Endometrial microvascular endothelial cells (primary cell): ENCODE measurements around the gene VWA1. TPM values are rescaled to one million over a fixed set of nuclear protein-coding genes. Genes with fewer than 3 reads are reported as not detected.

Experiments
- in situ Hi-C: cut with HindIII; loops from 2 replicates; pipeline ENCODE4 v1.10.0; 2017; ENCODE audit warnings: low sequenced_read_pairs, low pct_unique_long_range_greater_than_20kb; ENCODE audit errors: inconsistent ontology term
- total RNA-seq: library from RNA; depleted of rRNA; stranded (reverse); fragments of >200 nt; gene quantifications from one replicate; pipeline ENCODE4 v1.2.3, GENCODE V29; 2015; ENCODE audit errors: inconsistent ontology term

The VWA1 gene, protein sequence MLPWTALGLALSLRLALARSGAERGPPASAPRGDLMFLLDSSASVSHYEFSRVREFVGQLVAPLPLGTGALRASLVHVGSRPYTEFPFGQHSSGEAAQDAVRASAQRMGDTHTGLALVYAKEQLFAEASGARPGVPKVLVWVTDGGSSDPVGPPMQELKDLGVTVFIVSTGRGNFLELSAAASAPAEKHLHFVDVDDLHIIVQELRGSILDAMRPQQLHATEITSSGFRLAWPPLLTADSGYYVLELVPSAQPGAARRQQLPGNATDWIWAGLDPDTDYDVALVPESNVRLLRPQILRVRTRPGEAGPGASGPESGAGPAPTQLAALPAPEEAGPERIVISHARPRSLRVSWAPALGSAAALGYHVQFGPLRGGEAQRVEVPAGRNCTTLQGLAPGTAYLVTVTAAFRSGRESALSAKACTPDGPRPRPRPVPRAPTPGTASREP
- 27.5 TPM for total RNA-seq

- in situ Hi-C loops = no loop called here
Observed at GRCh38 chr1:1435106-1435903, at the start of gene VWA1. TSS of gene VWA1 (plus strand) at chr1:1435690. CDS start at chr1:1435749, 59 bp downstream.

- in situ Hi-C loops = no loop called here
Observed at GRCh38 chr1:1385931-1386330, 49.6 kb upstream of the VWA1 start.

DNA sequence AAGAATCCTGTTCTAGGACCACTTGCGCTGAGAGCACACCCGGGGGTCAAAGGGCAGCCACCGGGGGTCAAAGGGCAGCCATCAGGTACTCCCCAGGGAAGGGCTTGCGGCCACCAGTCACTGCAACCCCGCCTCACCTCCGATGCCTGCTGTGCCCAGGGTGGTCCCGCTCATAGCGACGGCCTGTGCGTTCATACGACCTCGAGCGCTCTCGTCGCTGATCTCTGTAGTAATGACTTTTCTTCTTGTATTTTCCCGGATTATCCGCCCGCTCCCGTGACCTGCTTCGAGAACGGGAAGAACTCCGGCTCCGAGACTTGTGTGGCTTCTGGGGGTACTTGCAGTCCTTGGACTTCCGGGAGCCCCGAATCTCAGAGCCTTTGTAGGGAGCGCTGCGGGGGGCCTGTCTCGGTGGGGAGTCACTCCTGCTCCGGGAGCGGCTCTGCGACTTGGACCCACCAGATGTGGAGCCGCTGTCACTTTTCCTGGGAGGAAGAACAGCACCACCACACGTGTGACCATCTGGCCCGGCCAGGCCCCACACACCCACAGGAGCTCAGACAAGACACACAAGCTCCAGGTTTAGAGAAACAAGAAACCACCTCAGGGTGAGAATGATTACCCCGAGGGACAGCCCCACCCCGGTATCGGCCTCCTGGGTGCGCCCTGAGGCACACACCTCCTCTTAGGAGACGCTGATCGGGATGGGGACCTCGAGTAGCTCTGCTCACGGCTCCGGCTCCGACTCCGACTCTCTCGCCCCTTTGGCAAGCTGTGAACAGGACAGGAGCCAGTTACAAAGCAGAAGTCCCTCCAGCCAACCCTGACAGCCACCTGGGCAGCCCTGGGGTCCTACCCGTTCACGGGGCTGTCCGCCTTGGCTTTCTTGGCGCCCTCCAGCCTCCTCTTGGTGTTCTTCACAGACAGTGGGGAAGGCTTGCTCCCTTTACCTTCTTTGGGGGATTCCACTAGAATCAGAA lies 48.1 kb upstream of the VWA1 start:
- in situ Hi-C loops = no loop called here

GRCh38 chr1:1388078-1388472 lies 47.4 kb upstream of the VWA1 start:
- in situ Hi-C loops = no loop called here

GRCh38 chr1:1390675-1391074 lies 44.8 kb upstream of the VWA1 start:
- in situ Hi-C loops = no loop called here

GRCh38 chr1:1391225-1391624 lies 44.3 kb upstream of the VWA1 start:
- in situ Hi-C loops = no loop called here

GRCh38 chr1:1393014-1393413 lies 42.5 kb upstream of the VWA1 start:
- in situ Hi-C loops = no loop called here

DNA sequence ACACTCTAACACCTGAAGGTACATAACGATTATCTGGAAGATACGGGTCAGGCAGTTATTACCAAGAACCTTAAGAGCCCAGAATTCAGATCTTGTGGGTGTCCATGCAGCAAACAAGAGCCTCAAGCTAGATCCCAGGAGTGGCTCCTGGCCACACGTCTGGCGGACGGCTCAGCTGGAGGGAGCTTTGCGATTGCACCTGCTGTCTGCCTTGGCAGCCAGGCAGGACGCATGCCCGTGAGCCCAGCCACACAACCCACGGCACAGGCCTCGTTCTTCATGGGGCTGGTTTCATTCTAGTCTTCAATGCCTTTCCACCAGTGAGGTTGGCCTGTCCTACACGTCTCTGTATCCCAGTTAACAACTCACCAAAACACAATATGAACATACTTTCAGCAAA lies 42.1 kb upstream of the VWA1 start:
- in situ Hi-C loops = no loop called here

- in situ Hi-C loops = no loop called here
Observed at GRCh38 chr1:1394116-1394515, 41.4 kb upstream of the VWA1 start.

GRCh38 chr1:1395166-1395565 lies 40.3 kb upstream of the VWA1 start:
- in situ Hi-C loops = no loop called here

DNA sequence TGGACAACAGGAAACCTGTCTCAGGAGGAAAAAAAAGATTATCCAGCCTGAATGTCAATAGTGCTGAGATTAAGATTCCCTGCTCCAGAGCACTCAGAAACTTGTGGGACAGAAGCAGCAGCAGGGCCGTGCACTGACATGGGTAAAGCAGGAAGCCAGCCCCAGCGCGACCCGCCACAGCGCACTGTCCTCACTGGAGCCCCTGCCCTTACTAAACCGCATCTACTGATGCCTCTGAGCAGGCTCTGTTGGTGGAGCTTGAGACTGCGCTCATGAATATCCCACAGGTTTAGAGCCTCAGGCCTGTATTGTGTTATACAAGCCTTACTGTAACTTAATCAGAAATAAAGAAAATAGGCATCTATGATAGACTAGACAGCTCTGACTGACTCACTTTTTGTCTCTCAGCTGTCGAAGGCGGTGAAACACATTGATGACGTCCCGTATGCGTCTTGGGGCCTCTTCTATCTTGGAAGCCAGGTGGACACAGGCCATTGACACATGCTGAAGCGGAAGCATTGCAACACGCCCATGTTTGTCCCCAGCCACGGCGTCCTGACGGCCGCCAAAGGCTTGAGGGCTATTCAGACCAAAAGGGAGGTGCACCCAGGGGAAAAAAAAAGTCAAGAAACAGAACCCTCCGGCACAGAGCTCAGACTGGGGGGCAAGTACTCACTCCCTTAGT lies 37.5 kb upstream of the VWA1 start:
- in situ Hi-C loops = no loop called here

DNA sequence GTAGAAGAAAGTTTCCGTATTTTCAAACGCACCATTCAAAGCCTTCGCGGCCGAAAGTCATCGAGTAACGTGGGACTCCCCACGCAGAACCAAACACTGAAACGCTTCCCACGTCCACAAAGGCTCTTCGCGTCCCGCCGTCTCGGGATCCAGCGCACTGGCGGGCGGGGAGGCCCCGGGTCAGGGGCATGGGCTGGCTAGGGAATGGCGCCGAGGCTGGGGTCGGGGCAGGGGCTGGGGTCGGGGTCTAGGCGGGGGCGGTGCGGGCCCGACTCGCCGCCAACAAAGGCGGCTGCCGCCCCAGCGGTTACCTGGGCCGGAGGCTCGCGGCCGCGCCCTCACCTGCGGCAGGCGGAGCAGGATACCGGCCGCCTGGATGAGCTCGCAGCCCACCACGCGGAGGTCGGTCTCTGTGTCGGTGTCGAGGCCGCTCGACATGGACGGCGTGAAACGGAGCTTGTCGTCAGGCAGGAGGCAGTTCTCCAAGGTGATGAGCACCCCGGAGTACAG lies 36.8 kb upstream of the VWA1 start:
- in situ Hi-C loops = no loop called here

DNA sequence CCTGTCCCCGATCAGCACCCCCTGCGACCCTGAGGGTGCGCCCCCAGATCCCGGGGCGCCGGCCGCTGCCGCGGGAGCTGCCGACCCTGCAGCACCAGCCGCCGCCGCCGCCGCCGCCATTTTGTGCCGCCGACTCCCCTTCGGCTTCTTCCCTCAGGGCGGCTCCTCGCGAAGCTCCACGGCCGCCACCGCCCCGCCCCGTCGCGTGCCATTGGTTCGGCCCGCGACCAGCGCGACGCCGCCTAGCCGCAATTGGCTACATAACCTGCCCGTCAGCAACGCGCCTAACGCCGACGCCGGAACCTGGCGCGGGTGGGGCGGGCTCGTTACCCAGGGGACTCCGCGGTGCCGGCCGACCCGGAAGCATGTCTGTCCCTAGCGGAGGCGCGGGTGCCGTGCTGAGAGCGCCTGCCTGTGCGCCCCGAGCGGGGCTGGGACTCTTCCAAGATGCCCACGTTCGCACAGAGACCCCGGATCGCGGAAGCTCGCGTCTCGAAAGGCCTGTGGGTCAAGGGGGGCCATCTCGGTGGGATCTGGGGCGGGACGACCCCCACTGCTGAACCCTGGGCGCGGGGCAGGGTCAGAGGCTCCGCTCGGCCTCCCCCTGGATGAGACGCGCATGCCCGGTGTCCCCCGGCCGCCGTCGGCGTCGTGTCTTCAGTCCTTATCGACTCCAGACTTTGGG lies 36.2 kb upstream of the VWA1 start, which contains the start of gene CCNL2:
CCNL2 (minus strand) TSS at position 149 of the 685 bp plus-strand sequence; CDS start at position 120, 29 bp downstream.
- in situ Hi-C loops = no loop called here

DNA sequence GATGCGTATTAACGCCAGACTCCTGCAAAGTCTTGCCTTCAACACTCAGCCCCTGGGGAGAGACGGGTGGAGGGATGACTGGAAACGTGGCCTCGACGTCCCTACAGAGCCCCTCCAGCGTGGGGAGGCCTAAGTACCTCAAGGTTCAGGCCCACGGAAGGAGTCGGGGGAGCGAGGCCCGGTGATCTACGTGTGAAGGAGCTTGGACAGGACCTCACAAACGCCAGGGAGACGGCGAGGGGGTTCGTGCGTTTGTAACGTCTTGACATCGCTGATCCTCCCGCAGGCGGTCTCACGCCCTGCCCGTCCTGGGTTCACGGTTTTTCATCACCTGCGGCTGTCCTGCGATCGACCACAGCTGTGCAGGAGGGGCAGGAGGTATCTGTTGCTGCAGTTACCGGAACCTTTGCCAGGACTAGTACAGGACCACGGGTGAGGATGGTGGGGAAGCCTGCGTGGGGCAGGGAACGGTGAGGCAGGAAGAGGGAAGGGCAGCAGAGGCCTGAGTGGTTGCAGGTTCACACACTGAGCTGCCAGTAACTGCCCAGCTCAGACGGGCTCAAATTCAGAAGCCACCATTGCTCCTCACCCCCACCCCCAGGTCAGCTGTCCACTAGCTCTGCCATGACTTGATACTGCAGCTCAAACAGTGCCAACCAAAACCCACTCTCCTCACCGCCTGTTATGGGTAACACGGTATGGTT lies 35.5 kb upstream of the VWA1 start:
- in situ Hi-C loops = no loop called here

- in situ Hi-C loops = no loop called here
Observed at GRCh38 chr1:1400576-1401456, 34.7 kb upstream of the VWA1 start.

GRCh38 chr1:1401457-1402010 lies 34.0 kb upstream of the VWA1 start:
- in situ Hi-C loops = no loop called here
